Keratinocyte (primary cell): ENCODE results near the gene RGL1. TPM values are rescaled to one million over a fixed set of nuclear protein-coding genes. Genes with fewer than 3 reads are reported as not detected.

Experiments
- DNase-seq: peaks from one replicate; pipeline ENCODE4 v3.0.0-alpha.2; 2011; ENCODE audit warnings: low read depth, missing footprints, low spot score
- FAIRE-seq: peaks from 2 replicates; lab custom pipeline; 2011; peaks lifted over from hg19 to GRCh38; lab: Jason Lieb, UNC
- H2AFZ ChIP-seq: 2 replicates; pipeline ENCODE4 v1.6.0; 2012; ENCODE audit warnings: low read length, control low read depth, inconsistent platforms; ENCODE audit not compliant: control insufficient read depth
- H3K27ac ChIP-seq: 2 replicates; pipeline ENCODE4 v1.5.1; 2011; ENCODE audit warnings: low read length; ENCODE audit not compliant: control insufficient read depth, insufficient read depth
- H3K27me3 ChIP-seq: 3 replicates; pipeline ENCODE4 v1.6.0; 2011; ENCODE audit warnings: low read length; ENCODE audit not compliant: control insufficient read depth, insufficient read depth; ENCODE audit errors: extremely low read depth
- H3K36me3 ChIP-seq, 2 experiments: 2 replicates in 1 of 2; 3 replicates in 1 of 2; pipeline ENCODE4 v1.5.1; 2011; ENCODE audit warnings: low read length in 2 of 2, mild to moderate bottlenecking in 1 of 2; ENCODE audit not compliant: control insufficient read depth in 2 of 2, insufficient read depth in 2 of 2; ENCODE audit errors: extremely low read depth in 1 of 2
- H3K4me1 ChIP-seq: 3 replicates; pipeline ENCODE4 v1.5.1; 2011; ENCODE audit warnings: low read length; ENCODE audit not compliant: control insufficient read depth, insufficient read depth; ENCODE audit errors: extremely low read depth
- H3K4me2 ChIP-seq: 3 replicates; pipeline ENCODE4 v1.6.0; 2011; ENCODE audit warnings: low read depth, low read length; ENCODE audit not compliant: control insufficient read depth, insufficient read depth; ENCODE audit errors: extremely low read depth
- H3K4me3 ChIP-seq, 3 experiments: fragments of 200-600 bp in 1 of 3; sonication (generic) in 1 of 3; 2 replicates in 2 of 3; 3 replicates in 1 of 3; pipeline ENCODE4 v1.5.1; 2011 to 2016; ENCODE audit warnings: low read length in 3 of 3, mild to moderate bottlenecking in 3 of 3, control low read depth in 2 of 3, inconsistent platforms in 1 of 3, low read depth in 1 of 3, mixed read lengths in 1 of 3, mixed run types in 1 of 3, moderate library complexity in 1 of 3; ENCODE audit not compliant: control insufficient read depth in 2 of 3, insufficient read depth in 2 of 3; ENCODE audit errors: extremely low read depth in 1 of 3
- H3K79me2 ChIP-seq: 2 replicates; pipeline ENCODE4 v1.6.0; 2012; ENCODE audit warnings: low read length; ENCODE audit not compliant: control insufficient read depth, insufficient read depth
- H3K9ac ChIP-seq: 3 replicates; pipeline ENCODE4 v1.6.0; 2011; ENCODE audit warnings: low read length; ENCODE audit not compliant: control insufficient read depth, insufficient read depth; ENCODE audit errors: extremely low read depth
- H3K9me1 ChIP-seq: 3 replicates; pipeline ENCODE4 v1.6.0; 2011; ENCODE audit warnings: low read length; ENCODE audit not compliant: control insufficient read depth, insufficient read depth; ENCODE audit errors: extremely low read depth
- H3K9me3 ChIP-seq: 2 replicates; pipeline ENCODE4 v1.5.1; 2012; ENCODE audit warnings: low read depth, low read length; ENCODE audit not compliant: control insufficient read depth
- H4K20me1 ChIP-seq: 3 replicates; pipeline ENCODE4 v1.6.0; 2011; ENCODE audit warnings: low read length; ENCODE audit not compliant: control insufficient read depth, insufficient read depth; ENCODE audit errors: extremely low read depth
- CTCF ChIP-seq, 3 experiments: IDR thresholded peaks in 1 of 3; conservative IDR thresholded peaks in 1 of 3; optimal IDR thresholded peaks in 1 of 3; 2 replicates in 2 of 3; 3 replicates in 1 of 3; pipeline versions ENCODE3 to v1.5.1; 2011; ENCODE audit warnings: low read length in 3 of 3, mild to moderate bottlenecking in 3 of 3, moderate library complexity in 2 of 3, control low read depth in 1 of 3, inconsistent platforms in 1 of 3; ENCODE audit not compliant: insufficient read depth in 2 of 3; ENCODE audit errors: extremely low read depth in 1 of 3
- EZH2 ChIP-seq: IDR thresholded peaks from one replicate; pipeline ENCODE4 v1.6.1; 2012; ENCODE audit warnings: inconsistent platforms, mild to moderate bottlenecking, low read length, moderate library complexity
- dilution Hi-C: fragments of 300-500 bp; cut with MboI; formaldehyde crosslinking; loops from one replicate; pipeline ENCODE4 v1.7.0; 2020; ENCODE audit warnings: low sequenced_read_pairs; ENCODE audit not compliant: extremely low pct_ligation_motif_present
- polyA plus RNA-seq, 5 experiments: library from polyadenylated mRNA; depleted of rRNA in 3 of 5; stranded (reverse) in 3 of 5; stranded (forward) in 1 of 5; unstranded in 1 of 5; fragments of >200 nt; gene quantifications; 1 replicate in 1 of 5; 2 replicates in 3 of 5; 3 replicates in 1 of 5; pipeline versions ENCODE4 v1.2.1 to v1.2.3, GENCODE V29; 2011 to 2012; ENCODE audit warnings: missing spikeins in 2 of 5, low read depth in 1 of 5, low replicate concordance in 1 of 5

Gene RGL1
- polyA plus RNA-seq, 1 donor (not counting 4 experiments of a cell fraction or from before 2014, with no cell fraction given) = 1.2 TPM

GRCh38 chr1:183910845-183911244 is 105.9 kb downstream of the RGL1 start:
- no peak for FAIRE-seq
- Histone ChIP-seq H3K9me1 (no peaks in the 10 kb centered on the region), H3K9me3 (no peaks in the 10 kb centered on the region), H3K27ac (no peak overlapping the region), H3K9ac (no peak overlapping the region), H3K36me3 (no peaks in the 10 kb centered on the region), H3K4me1 (peaks cover 7% of the 10 kb centered on the region), H3K4me3 (no peak overlapping the region), H2AFZ (no peak overlapping the region), H3K27me3 (no peaks in the 10 kb centered on the region), H3K4me2 (no peak overlapping the region), H3K79me2 (no peaks in the 10 kb centered on the region), H4K20me1 (no peaks in the 10 kb centered on the region)
- dilution Hi-C loops = no loop called here
- no peak for TF ChIP-seq EZH2
- no peak for TF ChIP-seq CTCF (optimal IDR thresholded peaks at IDR 0.05 in 1 of 3, IDR thresholded peaks at IDR 0.05 in 1 of 3, conservative IDR thresholded peaks at IDR 0.05 in 1 of 3; ENCODE audit: extremely low read depth in 1 of 3, insufficient read depth in 2 of 3, low read length in 3 of 3)
- DNase-seq = no peak

- no peak overlapping the region for H3K4me2 ChIP-seq
- H3K9ac ChIP-seq = no peak overlapping the region
- no peak overlapping the region for H2AFZ ChIP-seq
- H3K9me1 ChIP-seq = no peaks in the 10 kb centered on the region
- H3K4me3 ChIP-seq = no peak overlapping the region
- H3K79me2 ChIP-seq = no peaks in the 10 kb centered on the region
- dilution Hi-C loops = no loop called here
- DNase-seq (no peak), FAIRE-seq (no peak)
- peaks cover 10% of the 10 kb centered on the region for H3K4me1 ChIP-seq
- H3K27ac ChIP-seq = no peak overlapping the region
- no peaks in the 10 kb centered on the region for H4K20me1 ChIP-seq
- TF ChIP-seq CTCF (optimal IDR thresholded peaks at IDR 0.05 in 1 of 3, IDR thresholded peaks at IDR 0.05 in 1 of 3, conservative IDR thresholded peaks at IDR 0.05 in 1 of 3; ENCODE audit: extremely low read depth in 1 of 3, insufficient read depth in 2 of 3, low read length in 3 of 3) = no peak
- TF ChIP-seq EZH2 = no peak
- H3K36me3 ChIP-seq = no peaks in the 10 kb centered on the region
- no peaks in the 10 kb centered on the region for H3K9me3 ChIP-seq
- no peaks in the 10 kb centered on the region for H3K27me3 ChIP-seq
Observed at GRCh38 chr1:183911285-183911684, 106.4 kb downstream of the RGL1 start.
